Thoracic aorta (tissue), 2 donors: ENCODE data around the gene DMGDH. TPM values are rescaled to one million over a fixed set of nuclear protein-coding genes. Genes with fewer than 3 reads are reported as not detected.

ENCODE experiments used
- ATAC-seq: fragments of 150-250 bp; one replicate; pipeline ENCODE4 v1.8.0; 2017; ENCODE audit warnings: low read depth; ENCODE audit not compliant: insufficient number of reproducible peaks, low FRiP score
- DNase-seq: peaks from one replicate; pipeline ENCODE4 v3.0.0-alpha.2; 2020; ENCODE audit warnings: low spot score
- H3K27ac ChIP-seq, 2 donors: fragments of 200-600 bp; sonication (generic); 1 replicate in 1 of 2; 2 replicates in 1 of 2; pipeline ENCODE4 v1.5.1; 2016; ENCODE audit warnings: mild to moderate bottlenecking in 2 of 2, moderate library complexity in 2 of 2
- H3K27me3 ChIP-seq: fragments of 200-600 bp; sonication (generic); replicated peaks from 2 replicates; pipeline ENCODE4 v1.6.0; 2016; ENCODE audit warnings: mild to moderate bottlenecking; ENCODE audit not compliant: insufficient read depth
- H3K36me3 ChIP-seq: fragments of 200-600 bp; sonication (generic); one replicate; pipeline ENCODE4 v1.5.1; 2016
- H3K4me1 ChIP-seq, 2 donors: fragments of 200-600 bp; sonication (generic); 1 replicate in 1 of 2; 2 replicates in 1 of 2; pipeline versions ENCODE4 v1.5.1 to v1.6.0; 2016; ENCODE audit warnings: low read depth in 2 of 2, mild to moderate bottlenecking in 1 of 2; ENCODE audit not compliant: control insufficient read depth in 1 of 2
- H3K4me3 ChIP-seq: fragments of 200-600 bp; sonication (generic); 2 replicates; pipeline ENCODE4 v1.5.1; 2016; ENCODE audit warnings: mild to moderate bottlenecking
- H3K9me3 ChIP-seq: fragments of 200-600 bp; sonication (generic); 2 replicates; pipeline ENCODE4 v1.5.1; 2016
- total RNA-seq, 2 donors: library from RNA; depleted of rRNA; stranded (reverse); fragments of >200 nt; gene quantifications; one replicate each; pipeline versions ENCODE4 v1.1.0 to v1.2.3, GENCODE V29; 2016
- TF ChIP-seq, protein P1 (sequence below): fragments of 200-600 bp; sonication (generic); IDR thresholded peaks from one replicate; pipeline ENCODE4 v1.5.1; 2019; ENCODE audit warnings: antibody characterized with exemption

Gene DMGDH
- total RNA-seq, 2 donors from 2014 or later, result 0.85 to 0.95 TPM

DNA sequence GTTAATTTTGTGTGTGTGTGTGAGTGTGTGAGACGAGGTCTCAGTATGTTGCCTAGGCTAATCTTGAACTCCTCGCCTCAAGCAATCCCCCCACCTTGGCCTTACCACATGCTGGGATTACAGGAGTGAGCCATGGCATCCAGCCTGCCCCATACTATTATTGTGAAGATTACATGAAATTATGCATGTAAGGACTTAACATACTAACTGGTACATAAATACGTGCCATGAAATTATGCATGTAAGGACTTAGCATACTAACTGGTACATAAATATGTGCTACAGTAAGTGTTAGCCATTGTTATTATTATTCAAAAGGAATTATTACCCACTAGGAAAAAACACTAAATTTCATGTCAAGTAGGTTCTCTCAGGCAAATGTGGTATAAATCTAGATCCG is 16.2 kb downstream of the DMGDH start:
- TF ChIP-seq, protein P1, sequence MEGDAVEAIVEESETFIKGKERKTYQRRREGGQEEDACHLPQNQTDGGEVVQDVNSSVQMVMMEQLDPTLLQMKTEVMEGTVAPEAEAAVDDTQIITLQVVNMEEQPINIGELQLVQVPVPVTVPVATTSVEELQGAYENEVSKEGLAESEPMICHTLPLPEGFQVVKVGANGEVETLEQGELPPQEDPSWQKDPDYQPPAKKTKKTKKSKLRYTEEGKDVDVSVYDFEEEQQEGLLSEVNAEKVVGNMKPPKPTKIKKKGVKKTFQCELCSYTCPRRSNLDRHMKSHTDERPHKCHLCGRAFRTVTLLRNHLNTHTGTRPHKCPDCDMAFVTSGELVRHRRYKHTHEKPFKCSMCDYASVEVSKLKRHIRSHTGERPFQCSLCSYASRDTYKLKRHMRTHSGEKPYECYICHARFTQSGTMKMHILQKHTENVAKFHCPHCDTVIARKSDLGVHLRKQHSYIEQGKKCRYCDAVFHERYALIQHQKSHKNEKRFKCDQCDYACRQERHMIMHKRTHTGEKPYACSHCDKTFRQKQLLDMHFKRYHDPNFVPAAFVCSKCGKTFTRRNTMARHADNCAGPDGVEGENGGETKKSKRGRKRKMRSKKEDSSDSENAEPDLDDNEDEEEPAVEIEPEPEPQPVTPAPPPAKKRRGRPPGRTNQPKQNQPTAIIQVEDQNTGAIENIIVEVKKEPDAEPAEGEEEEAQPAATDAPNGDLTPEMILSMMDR, result no peak
- DNase-seq (no peak), ATAC-seq (no peak)
- H3K4me3 ChIP-seq, result no peak overlapping the region
- H3K27ac ChIP-seq, result no peak overlapping the region
- no peaks in the 10 kb centered on the region for H3K27me3 ChIP-seq
- H3K9me3 ChIP-seq, result no peaks in the 10 kb centered on the region
- H3K4me1 ChIP-seq, result no peaks in the 10 kb centered on the region
- H3K36me3 ChIP-seq, result no peaks in the 10 kb centered on the region

DNA sequence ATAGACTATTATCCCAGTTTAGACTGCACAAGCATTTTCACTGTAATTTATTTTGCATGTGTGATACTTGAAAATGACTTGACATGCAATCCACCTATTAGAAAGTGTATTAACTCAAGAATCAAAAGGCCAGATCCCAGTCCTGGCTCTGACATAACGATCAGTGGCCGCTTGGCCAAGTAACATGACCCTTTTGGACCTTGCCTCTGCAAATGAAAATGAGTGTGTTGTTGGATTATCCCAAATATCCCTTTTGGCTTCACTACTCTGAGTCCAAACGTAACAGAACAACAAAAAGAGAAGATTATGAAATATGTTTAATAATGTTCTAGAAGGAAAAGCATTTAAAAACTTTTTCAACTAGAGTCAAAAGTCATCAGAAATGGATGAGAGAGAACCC is 19.0 kb downstream of the DMGDH start:
- Histone ChIP-seq H3K27ac (no peak overlapping the region), H3K27me3 (no peaks in the 10 kb centered on the region), H3K9me3 (no peaks in the 10 kb centered on the region), H3K36me3 (no peaks in the 10 kb centered on the region), H3K4me3 (no peak overlapping the region), H3K4me1 (no peaks in the 10 kb centered on the region)
- DNase-seq (no peak), ATAC-seq (no peak)
- TF ChIP-seq, protein P1, result no peak

DNA sequence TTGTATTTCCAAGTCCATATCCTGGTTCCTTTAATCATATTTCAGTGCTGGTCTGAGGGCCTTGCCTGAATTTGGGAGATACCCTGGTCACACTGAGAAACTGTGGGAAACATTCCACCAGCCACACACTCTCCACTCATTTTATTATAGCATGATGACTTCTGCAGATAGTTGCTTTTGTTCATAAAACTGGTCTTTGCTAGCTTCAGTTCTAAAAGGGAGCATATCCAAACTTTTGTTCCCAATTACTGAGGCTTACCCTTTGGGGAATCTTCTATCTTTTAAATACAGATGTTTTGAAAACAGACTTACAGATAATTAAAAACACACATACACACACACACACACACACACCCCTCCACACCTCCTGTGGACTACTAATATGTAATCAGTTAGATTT is 21.0 kb downstream of the DMGDH start:
- no peaks in the 10 kb centered on the region for H3K9me3 ChIP-seq
- H3K27me3 ChIP-seq, result no peaks in the 10 kb centered on the region
- ATAC-seq (no peak), DNase-seq (no peak)
- H3K36me3 ChIP-seq, result no peaks in the 10 kb centered on the region
- H3K4me3 ChIP-seq, result no peak overlapping the region
- TF ChIP-seq, protein P1, result no peak
- no peaks in the 10 kb centered on the region for H3K4me1 ChIP-seq
- no peak overlapping the region for H3K27ac ChIP-seq

DNA sequence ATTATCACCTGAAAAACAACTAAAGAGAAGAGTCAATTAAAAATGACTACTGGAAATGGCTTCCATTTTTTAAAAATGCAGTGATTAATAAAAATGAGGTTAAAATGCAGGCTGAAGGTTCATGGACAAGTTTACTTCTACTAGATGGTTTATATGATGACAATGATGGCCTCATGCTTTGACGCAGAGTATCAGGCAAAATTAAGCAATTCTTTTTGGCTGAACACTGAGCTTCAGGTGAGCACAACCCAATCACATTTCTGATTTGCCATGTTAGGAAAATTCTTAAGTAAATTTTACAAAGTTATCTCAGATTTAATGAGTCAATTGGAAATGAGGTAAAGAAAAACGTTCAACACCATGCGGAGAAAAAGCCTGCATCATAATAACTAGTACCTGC is 22.3 kb downstream of the DMGDH start:
- TF ChIP-seq, protein P1, result no peak
- H3K4me1 ChIP-seq, result no peaks in the 10 kb centered on the region
- H3K4me3 ChIP-seq, result no peak overlapping the region
- ATAC-seq, result no peak
- no peaks in the 10 kb centered on the region for H3K36me3 ChIP-seq
- no peak for DNase-seq
- no peaks in the 10 kb centered on the region for H3K9me3 ChIP-seq
- H3K27me3 ChIP-seq, result no peaks in the 10 kb centered on the region
- no peak overlapping the region for H3K27ac ChIP-seq

DNA sequence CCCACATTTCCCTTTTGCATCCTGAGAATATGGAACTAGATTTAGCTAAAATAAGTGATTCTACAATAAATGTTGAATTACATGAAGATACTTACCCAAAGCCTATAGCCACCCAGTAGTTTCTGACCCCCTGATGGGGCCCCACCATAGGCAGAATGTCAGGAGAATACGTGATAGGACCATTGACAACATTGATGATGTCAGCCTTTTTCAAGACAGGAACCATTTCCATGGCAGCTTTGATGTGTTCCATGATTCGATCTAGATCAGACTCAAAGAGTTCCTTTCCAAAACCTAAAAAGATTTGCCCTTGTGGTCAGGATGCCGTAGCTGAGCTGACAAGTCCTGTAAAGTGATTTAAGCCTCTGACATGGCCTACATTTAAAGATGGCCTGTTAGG is 27.3 kb downstream of the DMGDH start:
- no peak for ATAC-seq

More for the DNA sequence above, 27.3 kb downstream of the DMGDH start:
- no peak for DNase-seq
- Histone ChIP-seq H3K4me3 (no peak overlapping the region), H3K4me1 (no peaks in the 10 kb centered on the region), H3K9me3 (no peaks in the 10 kb centered on the region), H3K27ac (no peak overlapping the region), H3K36me3 (no peaks in the 10 kb centered on the region), H3K27me3 (no peaks in the 10 kb centered on the region)
- TF ChIP-seq, protein P1, result no peak
